HT1080 (cell line): ENCODE results near the gene WDFY4. TPM values are rescaled to one million over a fixed set of nuclear protein-coding genes. Genes with fewer than 3 reads are reported as not detected.

Source experiments
- DNase-seq: peaks from one replicate; pipeline ENCODE4 v3.0.0-alpha.2; 2015; ENCODE audit warnings: low read depth
- total RNA-seq: library from RNA; depleted of rRNA; stranded (reverse); fragments of >200 nt; shearing (Covaris generic); gene quantifications from 2 replicates; pipeline ENCODE4 v1.2.3, GENCODE V29; 2014

The WDFY4 gene
- total RNA-seq, 1 experiment from 2014 or later, result 0.69 TPM

- no peak for DNase-seq
These were observed 158.5 kb downstream of the WDFY4 start for GRCh38 chr10:48843198-48843597.

DNA sequence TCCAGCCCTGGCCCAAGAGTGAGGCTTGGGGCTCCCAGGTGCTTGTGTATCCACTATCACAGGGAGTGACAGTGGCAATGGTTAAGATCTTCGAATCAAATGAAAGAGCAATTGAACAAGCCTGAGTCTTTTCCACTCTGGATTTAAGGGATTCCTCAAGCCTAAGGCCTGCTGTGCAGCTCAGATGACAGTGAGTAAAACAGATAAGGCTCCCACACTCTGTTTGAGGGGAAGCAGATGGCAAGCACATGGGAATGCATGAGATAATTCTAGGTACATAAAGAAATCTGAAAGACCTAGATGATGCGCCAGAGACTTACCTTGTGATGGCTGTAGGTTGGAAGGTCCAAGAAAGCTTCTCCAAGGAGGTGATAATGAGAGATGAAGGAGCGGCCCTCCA lies 159.9 kb downstream of the WDFY4 start:
- DNase-seq, result no peak

DNA sequence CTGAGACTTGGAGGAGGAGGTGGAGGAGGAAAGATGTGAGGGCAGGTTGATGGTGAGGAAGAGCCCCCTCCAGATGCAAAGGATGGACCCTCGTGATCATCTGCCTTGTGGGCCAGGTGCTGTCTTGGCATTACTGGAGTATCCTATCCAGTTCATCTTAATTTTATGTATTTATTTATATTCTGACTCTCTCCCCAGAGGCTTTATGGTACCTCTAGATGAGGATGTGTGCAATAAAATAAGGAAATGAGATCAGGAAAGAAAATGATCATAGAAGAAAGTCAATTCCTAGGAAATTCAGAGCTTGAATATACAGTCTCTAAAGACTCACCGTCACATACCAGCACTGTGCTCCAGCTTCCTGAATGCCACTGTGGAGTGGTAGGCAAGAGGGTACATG lies 160.8 kb downstream of the WDFY4 start:
- DNase-seq, result no peak

GRCh38 chr10:48847691-48848090 lies 163.0 kb downstream of the WDFY4 start:
- no peak for DNase-seq

- DNase-seq, result no peak
These were observed 172.2 kb downstream of the WDFY4 start for GRCh38 chr10:48856855-48857254.

GRCh38 chr10:48872234-48872633 lies 187.6 kb downstream of the WDFY4 start:
- no peak for DNase-seq

DNA sequence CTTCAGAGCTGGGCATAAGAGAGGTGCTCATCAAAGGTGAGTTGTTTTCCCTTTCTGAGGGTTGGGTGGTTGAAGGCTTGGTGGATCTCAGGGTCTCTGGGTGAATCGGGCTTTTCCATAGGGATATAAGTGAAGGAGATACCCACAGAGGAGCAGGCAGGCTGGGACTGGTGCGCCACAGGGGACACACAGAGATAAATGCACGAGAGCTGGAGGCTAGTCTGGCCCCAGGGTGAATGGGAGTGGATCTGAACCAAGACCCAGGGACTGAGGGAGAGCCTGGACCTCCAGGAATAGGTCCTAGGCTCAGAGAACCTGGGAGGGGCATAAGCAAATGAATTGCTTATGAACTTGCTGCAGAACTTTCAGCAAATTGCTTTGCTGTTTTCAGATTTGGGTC lies 193.4 kb downstream of the WDFY4 start:
- DNase-seq, result no peak

GRCh38 chr10:48879451-48879850 lies 194.8 kb downstream of the WDFY4 start:
- no peak for DNase-seq

- DNase-seq, result no peak
These were observed 195.5 kb downstream of the WDFY4 start for GRCh38 chr10:48880016-48880705.

DNA sequence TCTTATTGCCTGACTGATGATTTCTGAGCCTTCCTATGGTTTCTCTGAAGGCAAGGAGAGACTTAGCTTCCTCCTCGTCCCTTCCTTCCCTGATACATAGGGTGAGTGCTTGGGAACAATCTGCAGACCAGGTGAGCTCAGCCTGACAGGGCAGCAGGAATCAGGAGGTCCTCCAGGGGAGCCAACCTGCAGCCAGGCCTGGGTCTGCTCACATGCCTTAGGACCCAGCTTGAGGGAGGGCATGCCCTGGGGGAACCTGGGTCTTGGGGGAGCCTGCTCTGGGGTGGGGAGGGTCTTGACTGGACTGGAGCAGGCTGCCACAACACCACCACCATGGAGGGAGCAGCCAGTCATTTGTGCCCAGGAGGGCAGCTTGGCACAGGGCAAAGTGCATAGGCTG lies 197.3 kb downstream of the WDFY4 start:
- no peak for DNase-seq

GRCh38 chr10:48882881-48883280 lies 198.2 kb downstream of the WDFY4 start:
- DNase-seq, result no peak

GRCh38 chr10:48883701-48884100 lies 199.0 kb downstream of the WDFY4 start:
- DNase-seq, result no peak

DNA sequence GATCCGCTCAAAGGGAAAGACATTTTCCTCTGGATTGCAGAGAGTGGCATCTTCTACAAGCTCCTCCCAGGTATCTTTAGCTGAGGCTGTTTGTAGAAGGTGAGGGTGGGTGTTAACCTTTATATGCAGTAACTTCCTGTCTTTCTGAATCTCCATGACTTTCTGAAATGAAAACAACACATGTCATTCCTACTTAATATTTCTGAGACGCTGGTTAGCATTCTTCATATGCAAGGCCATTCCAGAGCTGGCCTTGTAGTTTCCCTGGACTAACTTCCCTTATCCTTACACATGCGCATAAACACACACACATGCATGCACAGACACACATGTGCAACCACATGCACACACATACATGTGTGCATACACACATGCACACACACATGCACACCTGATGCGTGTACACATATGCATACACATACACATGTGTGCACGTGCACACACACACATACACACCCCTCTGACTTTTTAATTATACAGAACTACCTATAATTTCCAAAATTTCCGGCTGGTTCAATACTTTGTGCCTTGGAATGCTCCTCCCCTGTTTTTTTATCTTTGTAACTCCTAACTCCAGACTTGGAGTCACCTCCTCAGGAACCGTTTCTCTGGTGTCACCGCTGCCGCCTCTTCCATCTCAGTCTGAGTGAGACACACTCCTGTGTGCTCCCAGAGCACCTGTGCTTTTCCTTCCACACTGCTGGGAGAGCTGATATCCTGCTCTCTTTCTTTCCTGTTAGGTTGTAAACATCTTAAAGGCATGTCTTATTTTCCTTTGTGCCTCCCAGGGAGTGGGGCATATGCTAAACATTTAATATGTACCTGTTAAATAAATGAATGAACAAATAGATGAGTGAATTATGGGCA lies 199.7 kb downstream of the WDFY4 start:
- no peak for DNase-seq

DNA sequence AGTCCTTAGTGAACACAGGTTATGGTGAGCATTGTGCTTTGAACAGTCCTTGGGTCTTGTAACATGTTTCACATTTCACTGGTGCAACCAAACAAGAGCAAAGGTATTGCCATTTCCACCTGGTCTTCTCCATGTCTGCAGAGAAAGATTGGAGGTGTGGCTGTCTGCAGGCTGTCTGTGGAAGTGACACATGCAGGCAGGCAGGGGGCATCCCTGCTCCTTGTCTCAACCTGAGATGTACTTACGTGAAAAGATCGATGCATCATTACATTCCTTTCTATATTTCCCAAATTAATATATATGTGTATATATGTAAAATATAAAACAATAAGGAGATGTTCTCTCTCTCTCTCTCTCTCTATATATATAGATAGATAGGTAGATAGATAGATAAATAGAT lies 200.7 kb downstream of the WDFY4 start:
- DNase-seq, result peak; percentile 9

- no peak for DNase-seq
These were observed 203.3 kb downstream of the WDFY4 start for GRCh38 chr10:48887982-48888381.

- no peak for DNase-seq
These were observed 206.5 kb downstream of the WDFY4 start for GRCh38 chr10:48890888-48891850.

GRCh38 chr10:48894911-48895802 lies 210.5 kb downstream of the WDFY4 start:
- no peak for DNase-seq

DNA sequence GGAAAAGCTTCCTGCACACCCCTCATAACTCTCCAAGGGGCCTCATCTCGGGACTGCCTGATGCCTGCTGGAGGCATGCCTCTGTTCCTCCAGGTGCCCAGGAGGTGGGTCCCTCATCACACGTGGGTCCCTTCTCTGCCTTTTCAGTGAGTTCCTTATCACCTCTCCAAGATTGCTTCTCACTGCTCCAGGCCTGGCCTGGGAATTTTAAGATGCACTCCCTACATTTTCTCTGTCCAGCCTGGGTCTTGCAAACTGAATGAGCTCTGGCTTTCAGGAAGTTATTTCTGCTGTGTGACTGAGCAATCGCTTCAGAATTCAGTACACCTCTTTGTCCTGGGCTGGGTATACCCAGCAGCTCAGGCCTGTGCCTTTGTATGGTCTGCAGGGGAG lies 211.1 kb downstream of the WDFY4 start:
- DNase-seq, result no peak

DNA sequence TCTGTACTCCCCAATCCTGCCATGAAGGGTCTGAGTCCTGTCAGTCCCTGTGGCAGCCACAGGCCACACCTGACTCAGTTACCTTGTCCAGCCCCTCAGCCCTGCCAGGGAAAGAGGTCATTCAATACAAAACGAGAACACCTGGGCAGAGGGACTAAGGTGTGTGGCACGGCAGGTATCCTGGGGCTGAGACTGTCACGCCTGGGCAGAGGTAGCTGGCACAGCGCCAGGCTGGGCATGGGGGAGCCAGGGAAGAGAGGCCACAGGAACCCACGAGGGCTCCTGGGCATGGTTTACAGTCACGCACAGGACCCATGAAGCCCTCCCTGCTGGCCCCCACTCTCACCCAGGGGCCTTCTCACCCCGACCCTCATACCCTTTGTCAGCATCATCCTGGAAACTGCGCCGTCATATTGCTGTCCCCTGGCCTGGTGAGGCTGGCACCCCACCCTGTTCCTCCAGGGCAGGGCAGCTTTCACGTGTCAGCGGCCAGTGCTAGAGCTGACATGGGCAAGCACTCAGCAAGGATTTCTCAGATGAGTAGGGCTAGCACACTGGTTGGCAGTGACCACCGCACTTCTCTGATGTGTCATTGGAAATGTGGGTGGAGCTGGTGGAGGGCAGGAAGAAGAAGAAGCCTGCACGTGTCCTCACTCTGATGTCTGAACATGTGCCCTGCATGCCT lies 212.2 kb downstream of the WDFY4 start:
- peak; percentile 64 for DNase-seq

GRCh38 chr10:48897441-48897790 lies 212.7 kb downstream of the WDFY4 start:
- DNase-seq, result no peak
